OCI-LY3 (cell line): ENCODE measurements around the gene C4orf36.

Source experiments
- H2AFZ ChIP-seq: fragments of 200-600, 300-600 bp; shearing (Covaris generic); 2 replicates; pipeline ENCODE4 v1.6.0; 2014; ENCODE audit warnings: antibody characterized with exemption, low read depth, low read length
- H3K27ac ChIP-seq: fragments of 200-600, 300-600 bp; sonication (generic); 2 replicates; pipeline ENCODE4 v1.5.1; 2014; ENCODE audit warnings: mild to moderate bottlenecking, low read length, moderate library complexity, mixed read lengths
- H3K27me3 ChIP-seq: fragments of 200-600, 300-600 bp; sonication (generic); 2 replicates; pipeline ENCODE4 v1.6.1; 2014; ENCODE audit warnings: low read depth, low read length, mixed read lengths
- H3K36me3 ChIP-seq: fragments of 200-600, 300-600 bp; sonication (generic); replicated peaks from 2 replicates; pipeline ENCODE3; 2014; ENCODE audit warnings: low read depth, low read length, mixed read lengths
- H3K4me1 ChIP-seq: fragments of 300-600, 200-600 bp; sonication (generic); 2 replicates; pipeline ENCODE4 v1.6.1; 2014; ENCODE audit warnings: low read length, mixed read lengths
- H3K4me2 ChIP-seq: fragments of 200-600, 300-600 bp; sonication (generic); 2 replicates; pipeline ENCODE4 v1.6.1; 2014; ENCODE audit warnings: low read length, mixed read lengths
- H3K4me3 ChIP-seq: fragments of 300-600, 200-600 bp; sonication (generic); 2 replicates; pipeline ENCODE4 v1.5.1; 2014; ENCODE audit warnings: antibody characterized with exemption, mild to moderate bottlenecking, low read length, moderate library complexity
- H3K79me2 ChIP-seq: fragments of 300-600, 200-600 bp; shearing (Covaris generic); 2 replicates; pipeline ENCODE4 v1.6.1; 2014; ENCODE audit warnings: mild to moderate bottlenecking, low read length, mixed read lengths
- H3K9ac ChIP-seq: fragments of 300-600, 200-600 bp; shearing (Covaris generic); 2 replicates; pipeline ENCODE4 v1.6.0; 2014; ENCODE audit warnings: mild to moderate bottlenecking, low read length, moderate library complexity
- H3K9me3 ChIP-seq: fragments of 200-600, 300-600 bp; shearing (Covaris generic); 2 replicates; pipeline ENCODE4 v1.6.1; 2014; ENCODE audit warnings: low read length, mixed read lengths; ENCODE audit not compliant: insufficient read depth
- H4K20me1 ChIP-seq: fragments of 200-600, 300-600 bp; sonication (generic); 2 replicates; pipeline ENCODE4 v1.6.1; 2016; ENCODE audit warnings: low read length, mixed read lengths; ENCODE audit not compliant: insufficient read depth
- CTCF ChIP-seq: fragments of 200-600, 300-600 bp; sonication (generic); IDR thresholded peaks from 2 replicates; pipeline ENCODE4 v1.5.1; 2014; ENCODE audit warnings: antibody characterized with exemption, low read length, low read depth
- EZH2phosphoT487 ChIP-seq: fragments of 200-600 bp; shearing (Covaris generic); IDR thresholded peaks from 2 replicates; pipeline ENCODE4 v1.6.1; 2018; ENCODE audit warnings: antibody characterized with exemption, mixed run types, low read depth

C4orf36 gene

GRCh38 chr4:86841309-86841708 lies 50.9 kb downstream of the C4orf36 start:
- H3K9ac ChIP-seq: no peak overlapping the region
- no peak overlapping the region for H3K4me2 ChIP-seq
- H3K27ac ChIP-seq: no peak overlapping the region
- TF ChIP-seq EZH2phosphoT487 (no peak), CTCF (no peak)
- no peaks in the 10 kb centered on the region for H3K4me1 ChIP-seq
- no peak overlapping the region for H3K4me3 ChIP-seq
- H2AFZ ChIP-seq: no peak overlapping the region
- H3K36me3 ChIP-seq: no peaks in the 10 kb centered on the region
- no peaks in the 10 kb centered on the region for H4K20me1 ChIP-seq
- H3K9me3 ChIP-seq: no peaks in the 10 kb centered on the region
- H3K79me2 ChIP-seq: no peaks in the 10 kb centered on the region
- H3K27me3 ChIP-seq: no peaks in the 10 kb centered on the region

- Histone ChIP-seq H3K36me3 (no peaks in the 10 kb centered on the region), H3K79me2 (no peaks in the 10 kb centered on the region), H3K27ac (no peak overlapping the region), H3K9me3 (no peaks in the 10 kb centered on the region), H3K4me2 (no peak overlapping the region), H4K20me1 (no peaks in the 10 kb centered on the region), H3K27me3 (no peaks in the 10 kb centered on the region), H3K4me3 (no peak overlapping the region), H3K4me1 (no peaks in the 10 kb centered on the region), H2AFZ (no peak overlapping the region), H3K9ac (no peak overlapping the region)
- TF ChIP-seq EZH2phosphoT487: no peak
- TF ChIP-seq CTCF: no peak
These were observed 51.4 kb downstream of the C4orf36 start for GRCh38 chr4:86840858-86841257.

- H3K4me2 ChIP-seq: no peak overlapping the region
- H3K9ac ChIP-seq: no peak overlapping the region
- no peaks in the 10 kb centered on the region for H3K36me3 ChIP-seq
- no peaks in the 10 kb centered on the region for H3K4me1 ChIP-seq
- no peaks in the 10 kb centered on the region for H4K20me1 ChIP-seq
- no peaks in the 10 kb centered on the region for H3K79me2 ChIP-seq
- no peak for TF ChIP-seq EZH2phosphoT487
- no peak for TF ChIP-seq CTCF
- no peak overlapping the region for H2AFZ ChIP-seq
- H3K27ac ChIP-seq: no peak overlapping the region
- no peaks in the 10 kb centered on the region for H3K9me3 ChIP-seq
- H3K27me3 ChIP-seq: no peaks in the 10 kb centered on the region
- no peak overlapping the region for H3K4me3 ChIP-seq
These were observed 54.3 kb downstream of the C4orf36 start for GRCh38 chr4:86837691-86838503.

GRCh38 chr4:86835677-86836076 lies 56.5 kb downstream of the C4orf36 start:
- Histone ChIP-seq H3K4me2 (no peak overlapping the region), H3K9ac (no peak overlapping the region), H3K27me3 (no peaks in the 10 kb centered on the region), H3K9me3 (no peaks in the 10 kb centered on the region), H3K36me3 (no peaks in the 10 kb centered on the region), H3K27ac (no peak overlapping the region), H3K79me2 (no peaks in the 10 kb centered on the region), H2AFZ (no peak overlapping the region), H4K20me1 (no peaks in the 10 kb centered on the region), H3K4me3 (no peak overlapping the region), H3K4me1 (no peaks in the 10 kb centered on the region)
- TF ChIP-seq EZH2phosphoT487 (no peak), CTCF (no peak)
